OCI-LY3 (cell line): ENCODE data around the gene GLUD1.

ENCODE experiments used
- EZH2phosphoT487 ChIP-seq: fragments of 200-600 bp; shearing (Covaris generic); IDR thresholded peaks from 2 replicates; pipeline ENCODE4 v1.6.1; 2018; ENCODE audit warnings: antibody characterized with exemption, mixed run types, low read depth
- TF ChIP-seq, protein P1 (sequence below): fragments of 200-600, 300-600 bp; sonication (generic); IDR thresholded peaks from 2 replicates; pipeline ENCODE4 v1.5.1; 2014; ENCODE audit warnings: antibody characterized with exemption, low read length, low read depth

DNA sequence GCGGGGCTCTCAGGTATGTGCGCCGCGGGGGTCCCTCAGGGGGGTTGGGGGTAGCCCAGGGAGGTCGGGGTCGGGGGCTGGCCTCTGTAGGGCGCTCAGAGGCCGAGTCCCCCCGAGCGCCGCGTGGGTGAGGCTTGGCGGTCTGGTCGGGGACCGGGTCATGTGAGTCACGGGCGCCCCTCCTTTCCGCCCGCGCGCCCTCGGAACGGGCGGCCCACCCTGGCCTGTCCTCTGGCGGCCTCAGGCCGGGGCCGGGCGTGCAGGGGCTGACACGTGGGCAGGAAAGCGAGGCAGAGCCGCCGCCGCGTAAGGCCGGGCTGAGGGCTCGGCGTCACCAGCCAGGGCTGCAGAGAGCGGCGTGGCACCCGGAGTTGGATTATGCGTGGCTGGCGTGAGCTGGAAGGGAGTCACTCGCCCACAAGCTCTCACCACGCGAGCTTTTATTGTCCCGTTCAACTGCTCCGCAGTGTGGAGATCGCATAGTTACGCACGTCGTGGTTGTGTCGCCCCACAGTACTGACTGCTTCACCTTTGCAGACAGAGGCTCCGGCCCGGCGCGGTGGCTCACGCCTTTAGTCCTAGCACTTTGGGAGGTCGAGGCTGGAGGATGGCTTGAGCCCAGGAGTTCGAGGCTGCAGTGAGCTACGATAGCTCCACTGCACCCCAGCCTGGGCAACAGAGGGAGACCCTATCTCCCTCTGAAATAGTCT lies 748 bp upstream of the GLUD1 start:
- TF ChIP-seq, protein P1, sequence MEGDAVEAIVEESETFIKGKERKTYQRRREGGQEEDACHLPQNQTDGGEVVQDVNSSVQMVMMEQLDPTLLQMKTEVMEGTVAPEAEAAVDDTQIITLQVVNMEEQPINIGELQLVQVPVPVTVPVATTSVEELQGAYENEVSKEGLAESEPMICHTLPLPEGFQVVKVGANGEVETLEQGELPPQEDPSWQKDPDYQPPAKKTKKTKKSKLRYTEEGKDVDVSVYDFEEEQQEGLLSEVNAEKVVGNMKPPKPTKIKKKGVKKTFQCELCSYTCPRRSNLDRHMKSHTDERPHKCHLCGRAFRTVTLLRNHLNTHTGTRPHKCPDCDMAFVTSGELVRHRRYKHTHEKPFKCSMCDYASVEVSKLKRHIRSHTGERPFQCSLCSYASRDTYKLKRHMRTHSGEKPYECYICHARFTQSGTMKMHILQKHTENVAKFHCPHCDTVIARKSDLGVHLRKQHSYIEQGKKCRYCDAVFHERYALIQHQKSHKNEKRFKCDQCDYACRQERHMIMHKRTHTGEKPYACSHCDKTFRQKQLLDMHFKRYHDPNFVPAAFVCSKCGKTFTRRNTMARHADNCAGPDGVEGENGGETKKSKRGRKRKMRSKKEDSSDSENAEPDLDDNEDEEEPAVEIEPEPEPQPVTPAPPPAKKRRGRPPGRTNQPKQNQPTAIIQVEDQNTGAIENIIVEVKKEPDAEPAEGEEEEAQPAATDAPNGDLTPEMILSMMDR = no peak
- no peak for TF ChIP-seq EZH2phosphoT487
